ENCODE data around the gene ACP4. TPM values are rescaled to one million over a fixed set of nuclear protein-coding genes. Genes with fewer than 3 reads are reported as not detected.

The ACP4 gene
- total RNA-seq, 2 experiments from 2014 or later: not detected

- intact Hi-C loops (cut with micrococcal nuclease): no loop called here
- ChIA-PET CTCF (interaction anchor here (1.8 kb wide), 1 partner anchor 126 kb away, joined by 9 read pairs; no protein-coding TSS in a partner anchor), POLR2A (interaction anchor here (0.6 to 9.4 kb wide), 13 partner anchors 6 to 126 kb away, joined by 3 to 99 read pairs (median 3); partner anchors contain the start of gene CLEC11A)
- H3K4me1 Mint-ChIP-seq (ENCODE audit: low read depth): peaks cover 19% of the 10 kb centered on the region
- TF ChIP-seq CTCF (IDR thresholded peaks at IDR 0.05): no peak
- H3K9me3 Mint-ChIP-seq: no peaks in the 10 kb centered on the region
- no peak overlapping the region for H3K4me3 Mint-ChIP-seq
- ATAC-seq (peak; percentile 15), DNase-seq (peak; percentile 39)
- H3K27me3 Mint-ChIP-seq: no peaks in the 10 kb centered on the region
- peaks cover 46% of the 10 kb centered on the region for H3K36me3 Mint-ChIP-seq (ENCODE audit: low read depth)
- peak overlapping the region; percentile 34 for H3K27ac Mint-ChIP-seq
These were observed 6.0 kb downstream of the ACP4 start for GRCh38 chr19:50796128-50796633.

GRCh38 chr19:50796634-50797428 lies 6.6 kb downstream of the ACP4 start:
- H3K27ac Mint-ChIP-seq: no peak overlapping the region

GRCh38 chr19:50797429-50797780 lies 7.2 kb downstream of the ACP4 start:
- intact Hi-C loops (cut with micrococcal nuclease): no loop called here
- no peak overlapping the region for H3K27ac Mint-ChIP-seq
- ChIA-PET POLR2A (interaction anchor here (0.5 to 9.4 kb wide), 14 partner anchors 5 to 1176 kb away, joined by 3 to 99 read pairs (median 3); partner anchors contain the start of gene KLK15), CTCF (interaction anchor here (1.1 to 1.8 kb wide), 2 partner anchors 14 to 125 kb away, joined by 4 to 9 read pairs; no protein-coding TSS in a partner anchor)
- ATAC-seq (no peak), DNase-seq (no peak)
- no peak for TF ChIP-seq CTCF (IDR thresholded peaks at IDR 0.05)
- no peak overlapping the region for H3K4me3 Mint-ChIP-seq
- H3K4me1 Mint-ChIP-seq (ENCODE audit: low read depth): peaks cover 26% of the 10 kb centered on the region
- H3K36me3 Mint-ChIP-seq (ENCODE audit: low read depth): peaks cover 55% of the 10 kb centered on the region
- H3K27me3 Mint-ChIP-seq: no peaks in the 10 kb centered on the region
- H3K9me3 Mint-ChIP-seq: no peaks in the 10 kb centered on the region

More at GRCh38 chr19:50796634-50797428, 6.6 kb downstream of the ACP4 start:
- DNase-seq (no peak), ATAC-seq (no peak)
- CTCF ChIA-PET: interaction anchor here (1.8 kb wide), 1 partner anchor 125 kb away, joined by 9 read pairs; no protein-coding TSS in a partner anchor
- intact Hi-C loops (cut with micrococcal nuclease): no loop called here
- H3K9me3 Mint-ChIP-seq: no peaks in the 10 kb centered on the region
- no peaks in the 10 kb centered on the region for H3K27me3 Mint-ChIP-seq
- H3K4me1 Mint-ChIP-seq (ENCODE audit: low read depth): peaks cover 21% of the 10 kb centered on the region
- TF ChIP-seq CTCF (IDR thresholded peaks at IDR 0.05): no peak
- POLR2A ChIA-PET: interaction anchor here (0.5 to 9.4 kb wide), 18 partner anchors 6 to 1176 kb away, joined by 3 to 99 read pairs (median 3); partner anchors contain the start of gene KLK15
- peaks cover 49% of the 10 kb centered on the region for H3K36me3 Mint-ChIP-seq (ENCODE audit: low read depth)
- no peak overlapping the region for H3K4me3 Mint-ChIP-seq

- Mint-ChIP-seq H3K27ac (no peak overlapping the region), H3K4me3 (no peak overlapping the region), H3K27me3 (no peaks in the 10 kb centered on the region), H3K4me1 (ENCODE audit: low read depth) (peaks cover 31% of the 10 kb centered on the region), H3K36me3 (ENCODE audit: low read depth) (peaks cover 61% of the 10 kb centered on the region), H3K9me3 (no peaks in the 10 kb centered on the region)
- TF ChIP-seq CTCF (IDR thresholded peaks at IDR 0.05): no peak
- ATAC-seq (no peak), DNase-seq (no peak)
- POLR2A ChIA-PET: interaction anchor here (0.6 to 5.2 kb wide), 11 partner anchors 9 to 124 kb away, joined by 3 to 24 read pairs (median 3); partner anchors contain the start of gene KLK15
- CTCF ChIA-PET: interaction anchor here (1.1 to 1.8 kb wide), 2 partner anchors 14 to 124 kb away, joined by 4 to 9 read pairs; no protein-coding TSS in a partner anchor
- intact Hi-C loops (cut with micrococcal nuclease): no loop called here
These were observed 7.8 kb downstream of the ACP4 start for GRCh38 chr19:50797781-50798658.
